SHP77 treated with DMSO at 0.1 percent for 48 hours (cell line): Measurements from ENCODE around the gene NEU2.
"Not testable (repeated sequence)": the region's sequence is repeated elsewhere in the genome, so short reads cannot be mapped to it uniquely, and the experiment has no call there.

Experiments used
- DNase-seq: peaks from one replicate; lab custom pipeline; 2025; lab: John Stamatoyannopoulos, UW

NEU2 gene

GRCh38 chr2:233010569-233011267, 21.8 kb upstream of the NEU2 start:
- no peak for DNase-seq

GRCh38 chr2:233011268-233011650, 21.2 kb upstream of the NEU2 start:
- DNase-seq, result no peak

- no peak for DNase-seq
These were observed 20.8 kb upstream of the NEU2 start for GRCh38 chr2:233011702-233012131.

- no peak for DNase-seq
These were observed 20.0 kb upstream of the NEU2 start for GRCh38 chr2:233012301-233012971.

- no peak for DNase-seq
These were observed 19.4 kb upstream of the NEU2 start, which contains the start of gene NGEF for GRCh38 chr2:233013027-233013461. NGEF (minus strand) TSS chr2:233013256; CDS start chr2:232974890, 38,366 bp downstream.

- DNase-seq, result no peak
These were observed 18.8 kb upstream of the NEU2 start for GRCh38 chr2:233013650-233014049.

GRCh38 chr2:233015019-233015645, 17.3 kb upstream of the NEU2 start:
- DNase-seq, result no peak

GRCh38 chr2:233017947-233018346, 14.5 kb upstream of the NEU2 start:
- DNase-seq, result no peak

- not testable (repeated sequence) for DNase-seq
These were observed 12.9 kb upstream of the NEU2 start for GRCh38 chr2:233019610-233020009.

GRCh38 chr2:233020454-233020853, 12.0 kb upstream of the NEU2 start:
- no peak for DNase-seq

- no peak for DNase-seq
These were observed 10.7 kb upstream of the NEU2 start for GRCh38 chr2:233021771-233022170.

GRCh38 chr2:233022561-233022960, 9.9 kb upstream of the NEU2 start:
- no peak for DNase-seq

GRCh38 chr2:233023007-233023760, 9.3 kb upstream of the NEU2 start:
- DNase-seq, result no peak

GRCh38 chr2:233023761-233024410, 8.6 kb upstream of the NEU2 start:
- DNase-seq, result no peak

GRCh38 chr2:233025706-233026105, 6.8 kb upstream of the NEU2 start:
- DNase-seq, result no peak

GRCh38 chr2:233026198-233026813, 6.2 kb upstream of the NEU2 start:
- no peak for DNase-seq

- no peak for DNase-seq
These were observed 3.2 kb upstream of the NEU2 start for GRCh38 chr2:233029321-233029720.

GRCh38 chr2:233031556-233032500, 644 bp upstream of the NEU2 start:
- DNase-seq, result no peak

- DNase-seq, result no peak
These were observed 1.2 kb downstream of the NEU2 start for GRCh38 chr2:233033672-233034071.
